Glutamatergic neuron (in vitro differentiated cells): ENCODE results near the gene DCBLD1. TPM values are rescaled to one million over a fixed set of nuclear protein-coding genes. Genes with fewer than 3 reads are reported as not detected.
A peak's percentile ranks its signal among the peaks of the same experiment; 100 is the strongest.

Experiments used
- DNase-seq: peaks from one replicate; pipeline ENCODE4 v3.0.0; 2022
- H3K27ac Mint-ChIP-seq: one replicate; pipeline ENCODE4 v1.8.0; 2020; ENCODE audit warnings: mild to moderate bottlenecking, mixed read lengths, inconsistent platforms; ENCODE audit not compliant: unreplicated experiment
- H3K27me3 Mint-ChIP-seq: one replicate; pipeline ENCODE4 v1.8.0; 2020; ENCODE audit warnings: mild to moderate bottlenecking, moderate library complexity, mixed read lengths, inconsistent platforms; ENCODE audit not compliant: unreplicated experiment
- H3K36me3 Mint-ChIP-seq: one replicate; pipeline ENCODE4 v1.8.0; 2020; ENCODE audit warnings: mild to moderate bottlenecking, mixed read lengths, inconsistent platforms; ENCODE audit not compliant: unreplicated experiment
- H3K4me1 Mint-ChIP-seq: one replicate; pipeline ENCODE4 v1.8.0; 2020; ENCODE audit warnings: mild to moderate bottlenecking, low read depth, mixed read lengths, inconsistent platforms; ENCODE audit not compliant: unreplicated experiment
- H3K4me3 Mint-ChIP-seq: one replicate; pipeline ENCODE4 v1.8.0; 2020; ENCODE audit warnings: mild to moderate bottlenecking, mixed read lengths, inconsistent platforms; ENCODE audit not compliant: unreplicated experiment
- H3K9me3 Mint-ChIP-seq: one replicate; pipeline ENCODE4 v1.8.0; 2020; ENCODE audit warnings: mild to moderate bottlenecking, moderate library complexity, mixed read lengths, inconsistent platforms; ENCODE audit not compliant: unreplicated experiment
- total RNA-seq: library from RNA; stranded (reverse); fragmentation: NEBNext Ultra II Directional; extraction: Animal tissue kit (Norgen Biotek cat#: 25700); gene quantifications from one replicate; pipeline ENCODE4 v1.2.1, GENCODE V29; 2021; ENCODE audit not compliant: unreplicated experiment
- TF ChIP-seq, protein P1 (sequence below): fragments of 200-600 bp; sonication (generic); IDR thresholded peaks from one replicate; pipeline ENCODE4 v1.5.0; 2021; ENCODE audit not compliant: partially characterized antibody, unreplicated experiment

The DCBLD1 gene
- total RNA-seq, 1 donor from 2014 or later = 25.1 TPM

GRCh38 chr6:117559299-117559698, 76.8 kb downstream of the DCBLD1 start:
- H3K4me1 Mint-ChIP-seq = peaks cover 2% of the 10 kb centered on the region
- H3K27me3 Mint-ChIP-seq = no peaks in the 10 kb centered on the region
- TF ChIP-seq, protein P1, sequence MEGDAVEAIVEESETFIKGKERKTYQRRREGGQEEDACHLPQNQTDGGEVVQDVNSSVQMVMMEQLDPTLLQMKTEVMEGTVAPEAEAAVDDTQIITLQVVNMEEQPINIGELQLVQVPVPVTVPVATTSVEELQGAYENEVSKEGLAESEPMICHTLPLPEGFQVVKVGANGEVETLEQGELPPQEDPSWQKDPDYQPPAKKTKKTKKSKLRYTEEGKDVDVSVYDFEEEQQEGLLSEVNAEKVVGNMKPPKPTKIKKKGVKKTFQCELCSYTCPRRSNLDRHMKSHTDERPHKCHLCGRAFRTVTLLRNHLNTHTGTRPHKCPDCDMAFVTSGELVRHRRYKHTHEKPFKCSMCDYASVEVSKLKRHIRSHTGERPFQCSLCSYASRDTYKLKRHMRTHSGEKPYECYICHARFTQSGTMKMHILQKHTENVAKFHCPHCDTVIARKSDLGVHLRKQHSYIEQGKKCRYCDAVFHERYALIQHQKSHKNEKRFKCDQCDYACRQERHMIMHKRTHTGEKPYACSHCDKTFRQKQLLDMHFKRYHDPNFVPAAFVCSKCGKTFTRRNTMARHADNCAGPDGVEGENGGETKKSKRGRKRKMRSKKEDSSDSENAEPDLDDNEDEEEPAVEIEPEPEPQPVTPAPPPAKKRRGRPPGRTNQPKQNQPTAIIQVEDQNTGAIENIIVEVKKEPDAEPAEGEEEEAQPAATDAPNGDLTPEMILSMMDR = no peak
- H3K4me3 Mint-ChIP-seq = no peak overlapping the region
- peak overlapping the region; percentile 41 for H3K27ac Mint-ChIP-seq
- H3K9me3 Mint-ChIP-seq = no peaks in the 10 kb centered on the region
- DNase-seq = no peak
- no peaks in the 10 kb centered on the region for H3K36me3 Mint-ChIP-seq

GRCh38 chr6:117561128-117561527, 78.7 kb downstream of the DCBLD1 start:
- Mint-ChIP-seq H3K4me1 (peaks cover 2% of the 10 kb centered on the region), H3K9me3 (no peaks in the 10 kb centered on the region), H3K27ac (no peak overlapping the region), H3K36me3 (no peaks in the 10 kb centered on the region), H3K4me3 (no peak overlapping the region), H3K27me3 (no peaks in the 10 kb centered on the region)
- TF ChIP-seq, protein P1 = no peak
- DNase-seq = no peak

DNA sequence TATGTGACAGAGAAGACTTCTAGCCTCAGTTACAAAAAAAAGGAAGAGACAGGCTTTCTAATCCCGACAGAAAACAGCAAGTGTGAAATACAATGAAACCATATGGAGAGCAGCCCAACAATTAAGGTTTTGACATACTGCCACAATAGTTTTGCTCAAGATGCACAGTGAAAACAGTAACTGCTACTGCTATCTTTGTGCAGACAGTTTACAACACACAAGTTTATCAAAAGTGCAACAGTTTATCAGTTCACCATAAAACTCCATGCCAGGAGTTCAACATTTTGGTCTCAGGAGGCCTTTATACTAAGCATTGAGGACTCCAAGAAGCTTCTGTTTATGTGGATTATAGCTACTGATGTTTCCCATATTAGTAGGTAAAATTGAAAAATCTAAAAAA, 82.2 kb downstream of the DCBLD1 start:
- no peak for DNase-seq
- H3K9me3 Mint-ChIP-seq = no peaks in the 10 kb centered on the region
- TF ChIP-seq, protein P1 = no peak
- H3K27ac Mint-ChIP-seq = no peak overlapping the region
- no peaks in the 10 kb centered on the region for H3K36me3 Mint-ChIP-seq
- no peak overlapping the region for H3K4me3 Mint-ChIP-seq
- no peaks in the 10 kb centered on the region for H3K27me3 Mint-ChIP-seq
- no peaks in the 10 kb centered on the region for H3K4me1 Mint-ChIP-seq

- TF ChIP-seq, protein P1 = no peak
- Mint-ChIP-seq H3K4me3 (no peak overlapping the region), H3K27ac (no peak overlapping the region), H3K27me3 (no peaks in the 10 kb centered on the region), H3K36me3 (no peaks in the 10 kb centered on the region), H3K9me3 (peaks cover 3% of the 10 kb centered on the region), H3K4me1 (no peaks in the 10 kb centered on the region)
- no peak for DNase-seq
Measured at GRCh38 chr6:117568247-117568646, 85.8 kb downstream of the DCBLD1 start.

DNA sequence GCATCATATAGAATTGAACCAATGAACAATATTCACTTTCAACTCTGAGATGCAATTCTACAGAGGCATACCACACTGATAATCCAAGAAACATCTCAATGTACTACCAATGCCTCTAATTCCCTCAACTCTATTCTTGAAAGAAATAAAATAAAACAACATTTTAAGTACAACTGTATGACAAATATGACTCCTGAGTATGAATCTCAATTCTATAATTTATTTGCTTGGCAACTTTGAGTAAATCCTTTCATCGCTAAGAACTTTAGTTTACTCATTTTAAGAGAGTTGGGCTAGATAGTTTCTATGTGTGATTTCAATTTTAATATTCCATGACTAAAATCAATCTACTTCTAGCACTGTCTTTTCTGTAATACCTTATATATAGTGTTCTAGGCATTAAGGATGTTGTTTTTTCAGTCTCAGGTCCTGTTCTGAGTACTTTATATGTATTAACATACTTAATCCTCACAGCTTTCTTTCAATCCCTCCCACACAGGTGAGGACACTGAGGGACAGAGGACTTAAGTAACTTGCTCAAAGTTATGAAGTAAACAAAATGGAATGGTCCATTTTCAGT, 86.4 kb downstream of the DCBLD1 start:
- Mint-ChIP-seq H3K36me3 (no peaks in the 10 kb centered on the region), H3K27me3 (no peaks in the 10 kb centered on the region), H3K4me1 (no peaks in the 10 kb centered on the region), H3K9me3 (peaks cover 3% of the 10 kb centered on the region), H3K27ac (no peak overlapping the region), H3K4me3 (no peak overlapping the region)
- DNase-seq = no peak
- TF ChIP-seq, protein P1 = no peak
